Activated T-cell treated with anti-CD3 and anti-CD28 coated beads, Interleukin-2, amount 50 U/mL, for 1 hour (primary cell): ENCODE measurements around the gene LIPC.

Experiments used
- DNase-seq: peaks from one replicate; pipeline ENCODE4 v3.0.0-alpha.2; 2020

The LIPC gene

GRCh38 chr15:58545307-58546065, 113.7 kb downstream of the LIPC start:
- DNase-seq: no peak

- DNase-seq: no peak
Observed at GRCh38 chr15:58546066-58546591, 114.3 kb downstream of the LIPC start.

GRCh38 chr15:58546635-58547627, 115.1 kb downstream of the LIPC start:
- DNase-seq: no peak

- no peak for DNase-seq
Observed at GRCh38 chr15:58547628-58548307, 116.0 kb downstream of the LIPC start.

GRCh38 chr15:58548308-58549012, 116.7 kb downstream of the LIPC start:
- DNase-seq: no peak

GRCh38 chr15:58549013-58549784, 117.4 kb downstream of the LIPC start:
- DNase-seq: no peak

- DNase-seq: no peak
Observed at GRCh38 chr15:58549785-58550074, 117.9 kb downstream of the LIPC start.

GRCh38 chr15:58551084-58551763, 119.4 kb downstream of the LIPC start:
- no peak for DNase-seq

GRCh38 chr15:58551764-58552504, 120.1 kb downstream of the LIPC start:
- no peak for DNase-seq

GRCh38 chr15:58552505-58553364, 120.9 kb downstream of the LIPC start:
- DNase-seq: no peak

GRCh38 chr15:58553365-58553918, 121.7 kb downstream of the LIPC start:
- DNase-seq: no peak

GRCh38 chr15:58554758-58555157, 123.0 kb downstream of the LIPC start:
- no peak for DNase-seq

GRCh38 chr15:58555162-58556027, 123.6 kb downstream of the LIPC start:
- no peak for DNase-seq

GRCh38 chr15:58556028-58556361, 124.2 kb downstream of the LIPC start:
- no peak for DNase-seq

- DNase-seq: no peak
Observed at GRCh38 chr15:58556541-58556940, 124.8 kb downstream of the LIPC start.

- no peak for DNase-seq
Observed at GRCh38 chr15:58558777-58559176, 127.0 kb downstream of the LIPC start.

- no peak for DNase-seq
Observed at GRCh38 chr15:58559904-58560588, 128.3 kb downstream of the LIPC start.

- DNase-seq: no peak
Observed at GRCh38 chr15:58561321-58561720, 129.5 kb downstream of the LIPC start.
